ENCODE measurements around the gene ADAM22. TPM values are rescaled to one million over a fixed set of nuclear protein-coding genes. Genes with fewer than 3 reads are reported as not detected.

Gene ADAM22
- total and polyA plus RNA-seq, 2 donors (not counting 1 experiment from before 2014, with no cell fraction given): 0.30 to 1.8 TPM

- ATAC-seq (ENCODE audit: low read depth): no peak
- peaks cover 8 to 14% of the 10 kb centered on the region in 2 donors for H3K4me1 ChIP-seq (ENCODE audit: control insufficient read depth in 2 of 2, insufficient read depth in 2 of 2, low read length in 2 of 2)
- H3K9ac ChIP-seq (ENCODE audit: low read length): no peak overlapping the region
- H4K20me1 ChIP-seq (ENCODE audit: control insufficient read depth, insufficient read depth, low read length, poor library complexity, severe bottlenecking): peaks cover 13% of the 10 kb centered on the region
- POLR2A ChIA-PET: no interaction called here
- H3K4me3 ChIP-seq (ENCODE audit: control extremely low read depth in 1 of 5, extremely low read depth in 1 of 5, insufficient read depth in 1 of 5, low read depth in 2 of 5, low read length in 4 of 5): no peak overlapping the region
- no peak for DNase-seq
- Mint-ChIP-seq H3K4me3 (no peak overlapping the region), H3K27me3 (no peaks in the 10 kb centered on the region), H3K9me3 (ENCODE audit: insufficient read depth) (no peaks in the 10 kb centered on the region), H3K27ac (no peak overlapping the region), H3K4me1 (peaks cover 19% of the 10 kb centered on the region)
- intact Hi-C loops (cut with micrococcal nuclease): loop anchor here (5.0 kb wide), 1 partner anchor 993 kb away; no protein-coding TSS in a partner anchor
- TF ChIP-seq EZH2 (IDR thresholded peaks at IDR 0.05; ENCODE audit: borderline replicate concordance, insufficient read depth, low read depth, low read length, poor library complexity, severe bottlenecking): no peak
- TF ChIP-seq CTCF (IDR thresholded peaks at IDR 0.05): no peak
- H3K27ac ChIP-seq (ENCODE audit: low read length in 2 of 2): no peak overlapping the region
- no peak overlapping the region for H3K4me2 ChIP-seq (replicated peaks; ENCODE audit: low read depth, low read length, poor library complexity, severe bottlenecking)
- peaks cover 14% of the 10 kb centered on the region for H3K79me2 ChIP-seq (ENCODE audit: control insufficient read depth, insufficient read depth, low read length)
- CTCF ChIA-PET: no interaction called here
- no CpG with 5 or more reads among the region's 2 CpGs for WGBS (ENCODE audit: insufficient coverage)
- H3K36me3 ChIP-seq (replicated peaks in 1 of 2; ENCODE audit: control extremely low read depth in 1 of 2, control insufficient read depth in 1 of 2, extremely low read depth in 1 of 2, insufficient read depth in 2 of 2, low read length in 1 of 2): peaks cover 0 to 43% of the 10 kb centered on the region in 2 experiments
- H2AFZ ChIP-seq (ENCODE audit: insufficient read depth, low read depth, low read length, poor library complexity, severe bottlenecking): no peak overlapping the region
- H3K9me3 ChIP-seq (ENCODE audit: control extremely low read depth in 1 of 3, control insufficient read depth in 2 of 3, insufficient read depth in 1 of 3, low read length in 2 of 3): no peaks in the 10 kb centered on the region
- no peaks in the 10 kb centered on the region for H3K27me3 ChIP-seq (replicated peaks in 1 of 4; ENCODE audit: control extremely low read depth in 1 of 4, control insufficient read depth in 3 of 4, insufficient read depth in 4 of 4, low read length in 3 of 4)
These were observed 281.2 kb downstream of the ADAM22 start for GRCh38 chr7:88215295-88215694.

- DNase-seq (no peak), ATAC-seq (ENCODE audit: low read depth) (no peak)
- Mint-ChIP-seq H3K27ac (no peak overlapping the region), H3K9me3 (ENCODE audit: insufficient read depth) (no peaks in the 10 kb centered on the region), H3K4me1 (peaks cover 27% of the 10 kb centered on the region), H3K4me3 (no peak overlapping the region), H3K27me3 (no peaks in the 10 kb centered on the region)
- Histone ChIP-seq H3K79me2 (ENCODE audit: control insufficient read depth, insufficient read depth, low read length) (peaks cover 17% of the 10 kb centered on the region), H3K27me3 (replicated peaks in 1 of 4; ENCODE audit: control extremely low read depth in 1 of 4, control insufficient read depth in 3 of 4, insufficient read depth in 4 of 4, low read length in 3 of 4) (no peaks in the 10 kb centered on the region), H3K4me2 (replicated peaks; ENCODE audit: low read depth, low read length, poor library complexity, severe bottlenecking) (no peak overlapping the region), H2AFZ (ENCODE audit: insufficient read depth, low read depth, low read length, poor library complexity, severe bottlenecking) (no peak overlapping the region), H3K27ac (ENCODE audit: low read length in 2 of 2) (no peak overlapping the region), H3K9ac (ENCODE audit: low read length) (no peak overlapping the region), H4K20me1 (ENCODE audit: control insufficient read depth, insufficient read depth, low read length, poor library complexity, severe bottlenecking) (peaks cover 12% of the 10 kb centered on the region), H3K4me1 (ENCODE audit: control insufficient read depth in 2 of 2, insufficient read depth in 2 of 2, low read length in 2 of 2) (peaks cover 13 to 23% of the 10 kb centered on the region in 2 donors), H3K9me3 (ENCODE audit: control extremely low read depth in 1 of 3, control insufficient read depth in 2 of 3, insufficient read depth in 1 of 3, low read length in 2 of 3) (no peaks in the 10 kb centered on the region), H3K36me3 (replicated peaks in 1 of 2; ENCODE audit: control extremely low read depth in 1 of 2, control insufficient read depth in 1 of 2, extremely low read depth in 1 of 2, insufficient read depth in 2 of 2, low read length in 1 of 2) (peaks cover 0 to 43% of the 10 kb centered on the region in 2 experiments), H3K4me3 (ENCODE audit: control extremely low read depth in 1 of 5, extremely low read depth in 1 of 5, insufficient read depth in 1 of 5, low read depth in 2 of 5, low read length in 4 of 5) (no peak overlapping the region)
- POLR2A ChIA-PET: no interaction called here
- TF ChIP-seq EZH2 (IDR thresholded peaks at IDR 0.05; ENCODE audit: borderline replicate concordance, insufficient read depth, low read depth, low read length, poor library complexity, severe bottlenecking) (no peak), CTCF (IDR thresholded peaks at IDR 0.05) (no peak)
- CTCF ChIA-PET: no interaction called here
- intact Hi-C loops (cut with micrococcal nuclease): loop anchor here (5.0 kb wide), 1 partner anchor 994 kb away; no protein-coding TSS in a partner anchor
These were observed 282.2 kb downstream of the ADAM22 start for GRCh38 chr7:88216276-88216675.
